CD4-positive, alpha-beta T cell treated with Interleukin-2 at 100 ng/mL for 4 hours (primary cell): ENCODE data around the gene SF3B2.
"Not testable (repeated sequence)": the region's sequence is repeated elsewhere in the genome, so short reads cannot be mapped to it uniquely, and the experiment has no call there.

Experiments
- DNase-seq: peaks from one replicate; pipeline ENCODE4 v3.0.0-alpha.2; 2020; ENCODE audit warnings: low spot score

Gene SF3B2

DNA sequence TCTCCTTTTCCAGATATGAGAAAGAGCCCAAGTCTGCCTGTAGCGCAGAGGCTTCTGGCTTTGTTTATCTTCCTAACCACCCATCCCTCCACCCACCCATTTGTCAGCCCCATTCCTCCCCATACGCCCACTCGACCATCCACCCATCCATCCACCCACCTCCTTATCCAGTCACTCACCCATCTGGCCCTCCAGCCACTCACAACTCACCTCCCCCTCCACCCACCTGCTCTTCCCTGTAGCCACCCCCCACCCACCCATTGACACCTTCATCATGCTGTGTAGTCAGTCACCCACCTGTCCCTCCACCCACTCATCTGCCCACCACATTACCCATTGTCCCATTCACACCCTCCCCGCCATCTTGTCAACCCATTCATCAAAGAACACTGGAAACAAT, 34.8 kb upstream of the SF3B2 start:
- DNase-seq, result no peak

DNA sequence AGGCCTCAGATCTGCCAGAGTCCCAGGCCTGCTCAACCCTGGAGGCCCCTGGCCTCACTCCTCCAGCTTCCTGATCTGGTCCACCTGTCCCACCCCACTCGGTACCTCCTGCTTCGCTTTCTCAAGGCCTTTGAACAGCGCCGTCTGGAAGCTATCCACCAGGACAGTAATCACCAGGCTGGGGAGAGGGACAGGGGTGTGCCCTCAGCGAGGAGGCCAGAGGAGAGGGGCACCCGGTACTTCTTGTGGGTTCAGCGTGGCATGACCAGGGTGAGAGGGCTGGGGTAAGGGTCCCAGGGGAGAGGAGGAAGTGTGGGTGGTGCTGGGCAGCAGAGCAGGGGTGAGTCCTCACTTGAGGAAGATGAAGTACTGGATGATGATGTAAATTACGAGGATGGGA, 32.0 kb upstream of the SF3B2 start:
- DNase-seq, result no peak

DNA sequence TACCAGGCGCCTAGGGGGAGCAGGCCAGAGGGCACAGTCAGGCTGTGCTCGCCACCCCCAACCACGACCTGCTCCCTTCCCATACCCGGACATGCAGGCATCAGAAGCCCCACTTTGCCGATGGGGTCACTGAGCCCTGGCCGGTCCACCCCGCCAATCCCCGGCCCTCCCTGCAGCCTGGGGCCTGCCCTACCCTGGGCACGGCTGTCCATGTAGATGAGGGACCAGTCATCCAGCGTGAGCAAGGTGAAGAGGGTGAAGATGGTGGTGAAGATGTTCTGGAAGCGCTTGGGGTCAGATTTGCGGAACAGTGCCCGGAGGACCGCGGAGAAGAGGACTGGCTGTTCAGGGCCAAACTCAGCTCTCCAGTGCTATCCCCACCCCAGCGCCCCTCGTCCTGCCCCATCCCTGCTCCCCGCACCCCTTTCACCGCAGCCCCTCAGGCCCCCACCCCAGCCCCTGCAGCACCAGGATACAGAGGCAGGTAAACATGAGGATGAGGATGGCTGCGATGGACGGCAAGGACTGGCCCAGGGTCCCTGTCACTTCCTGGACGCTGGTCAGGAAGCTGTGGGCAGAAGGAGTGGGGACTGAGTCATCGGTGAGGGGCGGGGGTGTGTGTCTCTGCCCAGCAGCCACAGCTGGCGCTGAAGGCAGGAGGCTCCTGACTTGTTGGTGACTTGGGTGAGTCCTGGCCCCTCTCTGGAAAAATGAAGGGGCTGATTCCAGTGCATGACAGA, 31.4 kb upstream of the SF3B2 start:
- DNase-seq, result peak; percentile 17

DNA sequence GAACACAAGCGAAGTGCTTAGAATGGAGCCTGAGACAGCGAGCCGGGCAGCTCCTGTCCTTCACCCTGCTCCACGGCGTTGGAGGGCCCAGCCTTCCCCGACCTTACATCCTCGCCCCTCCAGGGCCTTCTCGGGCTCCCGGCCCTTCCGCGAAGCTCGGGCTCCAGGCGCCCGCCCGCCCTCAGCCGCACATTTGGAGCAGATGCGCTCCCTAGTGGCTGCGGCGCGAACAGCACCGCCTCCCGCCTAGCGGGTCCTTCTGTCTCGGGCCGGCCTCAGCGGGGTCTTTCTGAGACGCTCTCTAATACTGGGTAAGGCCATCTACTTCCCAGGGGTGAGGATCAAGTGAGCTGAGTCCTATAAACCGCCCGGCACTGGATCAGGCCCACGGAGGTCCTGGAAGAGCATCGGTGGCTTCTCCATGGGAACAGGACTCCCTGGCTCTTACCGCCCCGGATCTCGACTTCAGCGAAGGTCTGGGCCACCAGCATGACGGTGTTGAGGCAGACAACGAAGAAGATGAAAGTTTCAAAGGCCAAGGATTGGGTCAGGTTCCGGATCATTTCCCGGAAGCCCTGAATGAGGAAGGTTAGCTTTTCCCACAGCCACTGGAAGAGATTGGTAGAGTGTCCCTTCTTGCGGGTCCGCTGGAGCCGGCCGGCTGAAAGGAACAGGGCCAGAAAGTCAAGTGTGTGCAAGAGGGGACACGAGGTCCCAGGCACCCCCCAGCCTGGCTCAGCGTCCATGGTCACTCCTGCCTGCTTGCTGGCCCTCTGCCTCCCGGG, 29.6 kb upstream of the SF3B2 start:
- peak; percentile 75 for DNase-seq

DNA sequence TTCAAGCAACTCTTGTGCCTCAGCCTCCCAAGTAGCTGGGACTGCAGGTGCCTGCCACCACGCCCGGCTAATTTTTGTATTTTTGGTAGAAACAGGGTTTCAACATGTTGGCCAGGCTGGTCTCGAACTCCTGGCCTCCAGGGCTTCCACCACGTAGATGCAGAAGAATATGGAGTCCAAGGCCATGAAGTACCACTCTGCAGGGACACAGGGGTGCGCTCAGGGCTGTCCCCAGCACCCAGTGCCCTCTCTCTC, 29.1 kb upstream of the SF3B2 start:
- not testable (repeated sequence) for DNase-seq

DNA sequence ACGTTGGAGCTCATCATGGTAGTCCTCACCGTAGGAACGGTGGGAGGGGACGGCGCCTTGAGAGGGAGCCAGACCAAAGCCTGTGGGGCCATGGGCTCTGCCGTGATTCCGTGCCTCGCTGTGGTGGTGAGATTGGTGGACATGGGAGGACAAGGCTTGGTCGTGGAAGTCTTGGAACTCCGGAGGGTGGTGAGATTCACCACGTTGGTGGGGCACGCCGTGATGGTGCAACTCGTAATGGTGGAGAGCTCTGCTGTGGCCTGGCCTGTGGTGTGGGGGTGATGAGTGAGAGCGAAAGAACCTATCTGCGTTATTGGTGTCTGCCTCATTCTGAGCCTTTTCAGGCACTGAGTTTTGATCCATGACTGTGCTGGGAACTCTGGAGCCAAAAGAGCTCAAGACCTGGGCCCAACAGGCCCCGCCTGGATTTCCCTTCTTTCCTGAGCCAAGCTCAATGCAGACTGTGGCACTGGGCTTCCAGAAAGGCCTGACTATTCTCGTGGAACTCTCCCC, 26.1 kb upstream of the SF3B2 start, which contains the start of gene CATSPER1:
Gene CATSPER1 (minus strand): TSS at position 463 of the 513 bp plus-strand sequence. CDS start 100 bp downstream, at position 363.
- DNase-seq, result no peak

DNA sequence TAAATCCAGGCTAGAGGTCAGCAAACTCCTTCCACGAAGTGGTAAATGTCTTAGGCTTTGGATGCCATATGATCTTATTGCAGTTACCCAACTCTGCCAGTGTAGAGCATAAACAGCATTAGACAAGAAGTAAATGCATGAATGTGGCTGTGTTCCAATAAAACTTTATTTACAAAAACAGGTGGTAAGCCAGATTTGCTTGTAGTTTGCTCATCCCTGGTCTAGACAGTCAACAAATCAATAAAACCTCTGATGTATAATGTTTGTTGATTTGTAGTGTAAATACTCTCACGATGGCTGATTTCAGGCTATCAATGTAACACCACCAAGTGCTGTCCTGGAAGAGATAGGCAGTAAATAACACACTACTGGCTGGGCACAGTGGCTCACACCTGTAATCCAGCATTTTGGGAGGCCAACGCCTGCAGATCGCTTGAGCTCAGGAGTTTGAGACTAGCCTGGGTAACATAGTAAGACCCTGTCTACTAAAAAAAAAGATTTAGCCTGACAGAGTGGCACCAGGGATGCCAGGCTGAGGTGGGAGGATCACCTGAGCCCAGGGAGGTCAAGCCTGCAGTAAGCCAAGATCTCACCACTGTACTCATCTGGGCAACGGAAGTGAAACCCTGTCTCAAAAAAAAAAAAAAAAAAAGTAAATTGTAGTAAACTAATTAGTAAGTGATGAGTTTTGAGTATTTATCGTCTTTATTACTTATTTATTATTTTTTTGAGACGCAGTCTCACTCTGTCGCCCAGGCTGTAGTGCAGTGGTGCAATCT, 19.0 kb upstream of the SF3B2 start:
- no peak for DNase-seq

DNA sequence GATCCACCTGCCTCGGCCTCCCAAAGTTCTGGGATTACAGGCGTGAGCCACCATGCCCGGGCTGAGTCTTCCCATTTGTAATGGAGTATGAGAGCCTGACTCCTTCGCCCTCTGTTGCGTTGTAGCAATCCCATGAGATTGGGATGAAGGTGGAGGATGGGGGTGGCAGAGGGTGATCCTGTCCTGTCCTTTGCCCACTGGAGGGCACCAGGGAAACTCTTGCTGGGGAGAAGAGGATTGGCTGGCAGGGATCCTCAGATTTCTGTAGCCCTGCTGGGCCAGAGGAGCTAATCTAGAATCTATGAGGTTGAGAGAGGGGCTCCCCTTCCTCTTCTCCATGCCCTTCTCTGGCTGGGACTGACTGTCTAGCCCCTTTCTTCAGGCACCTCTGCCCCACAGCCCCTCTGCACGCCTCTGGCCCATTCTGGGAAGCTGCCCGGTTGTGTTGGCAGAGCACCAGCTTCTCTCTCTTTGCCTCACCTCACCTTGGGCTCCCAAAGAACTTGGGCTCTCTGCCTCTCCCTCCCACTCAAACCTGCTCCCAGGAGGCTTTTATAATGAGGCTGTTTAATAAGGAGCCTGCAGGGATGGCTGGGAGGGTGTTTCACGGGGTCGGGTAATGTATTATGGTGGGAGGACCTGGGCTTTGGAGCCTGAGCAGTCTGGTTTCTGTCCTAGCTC, 16.4 kb upstream of the SF3B2 start:
- no peak for DNase-seq

DNA sequence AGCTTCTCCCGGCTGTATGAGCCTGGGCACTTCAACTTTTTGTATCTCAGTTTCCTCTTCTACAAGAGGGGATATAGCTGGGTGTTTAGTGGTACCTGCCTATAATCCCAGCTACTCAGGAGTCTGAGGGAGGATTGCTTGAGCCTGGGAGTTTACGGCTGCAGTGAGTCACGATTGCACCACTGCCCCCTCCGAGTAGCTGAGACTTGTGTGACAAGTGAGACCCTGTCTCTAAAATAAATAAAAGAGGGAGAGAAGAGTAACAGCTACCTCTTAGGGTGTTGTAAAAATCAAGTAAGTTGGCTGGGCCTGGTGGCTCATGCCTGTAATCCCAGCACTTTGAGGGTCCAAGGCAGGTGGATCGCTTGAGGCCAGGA, 15.8 kb upstream of the SF3B2 start:
- no peak for DNase-seq

DNA sequence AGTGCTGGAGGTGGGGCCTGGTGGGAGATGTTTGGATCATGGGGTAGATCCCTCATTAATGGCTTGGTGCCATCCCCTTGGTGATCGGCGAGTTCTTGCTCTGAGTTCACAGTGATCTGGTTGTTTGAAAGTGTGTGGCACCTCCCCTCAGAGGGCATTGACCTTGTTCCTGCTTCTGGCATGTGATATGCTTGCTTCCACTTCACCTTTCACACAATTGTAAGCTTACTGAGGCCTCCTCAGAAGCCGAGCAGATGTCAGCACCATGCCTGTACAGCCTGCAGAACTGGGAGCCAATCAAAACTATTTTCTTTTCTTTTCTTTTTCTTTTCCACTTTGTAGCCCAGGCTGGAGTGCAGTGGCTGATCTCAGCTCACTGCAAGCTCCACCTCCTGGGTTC, 14.8 kb upstream of the SF3B2 start:
- DNase-seq, result no peak

DNA sequence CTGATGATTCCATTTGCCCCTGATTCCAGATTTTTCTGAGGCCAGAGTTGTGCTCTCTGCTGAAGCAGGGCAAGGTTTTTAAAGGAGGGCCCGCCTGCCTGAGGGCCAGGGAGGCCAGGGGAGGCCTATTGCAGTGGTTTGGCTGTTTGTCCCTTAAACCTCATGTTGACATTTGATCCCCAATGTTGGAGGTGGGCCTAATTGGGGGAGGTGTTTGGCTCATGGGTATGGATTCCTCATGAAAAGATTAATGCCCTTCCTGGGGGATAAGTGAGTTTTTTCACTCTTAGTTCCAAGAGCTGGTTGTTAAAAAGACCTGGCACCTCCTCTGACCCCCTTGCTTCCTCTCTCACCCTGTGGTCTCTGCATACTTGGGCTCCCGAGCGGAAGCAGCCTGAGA, 12.4 kb upstream of the SF3B2 start:
- DNase-seq, result no peak

DNA sequence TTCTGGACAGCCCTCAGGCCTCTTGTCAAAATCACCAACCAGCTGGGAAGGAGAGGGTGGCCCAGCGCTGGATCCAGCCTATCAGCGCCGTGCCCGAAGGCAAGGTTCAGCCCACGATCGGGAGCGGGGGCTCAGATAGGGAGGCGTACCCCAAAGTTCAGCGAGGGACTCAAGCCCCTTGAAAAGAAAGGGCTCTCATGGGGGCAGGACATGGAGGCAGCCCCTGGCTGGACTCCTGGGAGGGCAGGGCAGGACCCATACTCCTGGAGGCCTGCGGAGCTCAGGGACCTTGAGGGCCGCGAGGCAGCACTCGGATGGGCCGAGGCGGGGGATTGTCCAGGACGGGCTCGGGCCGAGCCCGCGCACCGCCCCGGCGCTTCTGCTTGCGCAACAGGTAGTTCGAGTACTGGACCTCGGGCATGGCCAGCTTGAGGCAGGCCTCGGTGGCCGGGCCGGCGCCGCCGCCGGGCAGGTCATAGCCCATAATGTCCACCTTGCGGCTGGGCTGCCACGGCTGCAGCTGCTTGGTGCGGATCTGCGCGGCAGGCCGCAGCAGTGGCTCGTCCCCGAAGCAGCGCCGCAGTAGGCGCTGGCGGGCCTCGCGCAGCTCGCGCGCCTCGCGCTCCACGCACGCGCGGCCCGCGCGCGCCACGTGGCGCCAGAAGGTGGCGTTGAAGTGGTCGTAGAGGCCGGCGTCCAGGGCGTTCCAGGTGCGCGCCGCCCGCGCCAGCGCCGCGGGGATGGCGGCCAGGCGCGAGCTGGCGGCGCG, 9.8 kb upstream of the SF3B2 start:
- DNase-seq, result no peak

DNA sequence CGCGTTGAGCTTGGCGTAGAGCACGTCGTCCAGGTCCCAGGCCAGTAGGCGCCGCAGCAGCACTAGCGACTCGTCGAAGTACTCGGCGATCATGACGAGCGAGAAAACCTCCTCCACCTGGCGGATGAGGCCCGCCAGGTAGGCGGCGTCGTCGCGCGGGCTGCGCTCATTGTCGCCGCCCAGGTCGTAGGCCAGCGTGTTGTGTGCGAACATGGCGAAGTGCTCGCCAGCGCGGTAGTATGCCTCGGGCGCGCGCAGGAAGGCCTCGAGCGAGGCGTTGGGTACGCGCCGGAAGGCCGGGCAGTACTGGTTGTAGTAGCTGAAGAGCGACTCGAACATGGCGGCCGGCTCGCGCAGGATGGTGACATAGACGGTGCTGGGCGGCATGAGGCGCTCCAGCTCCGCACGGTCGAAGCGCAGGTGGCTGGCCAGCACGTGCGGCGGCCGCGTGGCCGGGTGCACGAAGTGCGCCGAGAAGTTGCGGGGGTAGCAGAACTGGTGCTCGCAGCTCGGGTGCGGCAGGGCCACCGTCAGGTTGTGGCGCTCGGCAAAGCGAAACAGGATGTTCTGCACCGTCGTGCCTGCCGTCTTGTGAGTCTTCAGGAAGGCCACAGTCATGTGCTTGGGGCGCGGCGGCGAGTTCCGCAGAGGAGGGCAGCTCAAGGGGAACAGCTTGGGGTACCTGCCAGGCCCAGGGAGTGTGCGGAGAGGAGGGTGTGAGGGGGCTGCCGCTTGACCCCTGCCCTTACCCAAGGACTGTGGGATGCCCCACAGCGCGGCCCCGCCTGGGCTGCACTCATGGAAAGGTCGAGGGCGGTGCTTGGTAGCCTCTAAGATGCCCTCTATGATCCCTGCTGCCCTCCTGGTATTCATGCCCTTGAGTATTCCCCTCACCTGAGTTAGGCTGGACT, 8.9 kb upstream of the SF3B2 start:
- DNase-seq, result no peak

DNA sequence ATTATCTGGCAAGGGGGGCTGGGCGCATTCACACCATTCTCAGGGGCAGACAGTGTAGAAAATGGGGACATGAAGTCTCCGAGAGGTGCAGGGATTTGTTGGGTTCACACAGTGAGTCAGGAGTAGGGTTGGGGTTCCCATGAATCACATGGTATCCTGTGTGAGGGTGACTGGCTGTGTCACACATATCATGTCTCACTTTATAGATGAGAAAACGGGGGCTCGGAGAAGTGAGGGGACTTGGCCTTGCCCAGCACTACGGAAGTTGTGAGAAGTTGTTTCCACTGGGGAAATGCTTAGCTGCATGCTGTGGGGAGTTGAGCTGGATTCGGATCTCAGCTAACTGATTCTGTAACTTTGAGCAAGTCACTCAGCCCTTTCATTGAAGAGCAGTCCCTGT, 7.4 kb upstream of the SF3B2 start:
- peak; percentile 60 for DNase-seq

DNA sequence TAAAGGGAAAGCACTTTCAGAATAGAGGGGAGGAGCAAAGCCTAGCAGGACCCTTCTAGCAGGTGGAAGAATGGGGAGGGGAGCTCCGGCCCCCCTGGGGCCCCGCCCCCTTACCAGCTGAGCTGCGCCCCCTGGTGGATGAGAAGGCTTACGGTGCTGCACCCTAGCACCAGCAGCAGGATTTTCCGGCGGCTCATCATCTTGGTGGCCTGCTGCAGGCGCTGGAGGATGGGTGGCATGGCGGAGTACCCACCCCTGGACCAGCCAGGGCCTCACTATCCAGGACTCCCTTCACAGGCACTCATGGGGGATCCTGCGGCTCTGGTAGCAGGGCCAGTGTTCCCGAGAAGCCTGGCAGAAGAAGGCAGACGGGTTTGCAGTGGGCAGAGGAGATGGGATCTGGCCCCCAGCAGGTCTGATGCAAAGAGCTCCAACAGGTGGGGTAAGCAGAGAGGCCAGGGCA, 7.0 kb upstream of the SF3B2 start:
- peak; percentile 83 for DNase-seq

DNA sequence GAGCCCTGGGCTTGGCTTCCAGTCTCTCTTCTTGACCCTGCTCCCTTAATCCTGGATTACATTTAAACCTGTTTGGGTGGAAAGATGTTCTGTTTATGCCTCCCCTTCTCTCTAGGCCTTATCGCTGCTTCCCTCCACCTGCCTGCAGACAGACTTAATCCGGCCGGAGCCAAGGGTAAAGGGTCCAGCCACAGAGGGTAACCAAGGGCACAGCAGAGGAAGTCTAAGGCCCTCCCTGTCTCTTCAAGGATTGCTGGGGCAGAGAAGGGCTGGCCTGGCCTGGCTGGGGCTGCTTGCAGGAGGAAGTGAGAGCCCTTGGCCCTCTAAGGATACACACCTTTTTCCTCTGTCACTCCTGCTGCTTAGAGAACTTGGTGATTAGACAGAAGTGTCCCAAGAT, 5.3 kb upstream of the SF3B2 start:
- DNase-seq, result no peak

DNA sequence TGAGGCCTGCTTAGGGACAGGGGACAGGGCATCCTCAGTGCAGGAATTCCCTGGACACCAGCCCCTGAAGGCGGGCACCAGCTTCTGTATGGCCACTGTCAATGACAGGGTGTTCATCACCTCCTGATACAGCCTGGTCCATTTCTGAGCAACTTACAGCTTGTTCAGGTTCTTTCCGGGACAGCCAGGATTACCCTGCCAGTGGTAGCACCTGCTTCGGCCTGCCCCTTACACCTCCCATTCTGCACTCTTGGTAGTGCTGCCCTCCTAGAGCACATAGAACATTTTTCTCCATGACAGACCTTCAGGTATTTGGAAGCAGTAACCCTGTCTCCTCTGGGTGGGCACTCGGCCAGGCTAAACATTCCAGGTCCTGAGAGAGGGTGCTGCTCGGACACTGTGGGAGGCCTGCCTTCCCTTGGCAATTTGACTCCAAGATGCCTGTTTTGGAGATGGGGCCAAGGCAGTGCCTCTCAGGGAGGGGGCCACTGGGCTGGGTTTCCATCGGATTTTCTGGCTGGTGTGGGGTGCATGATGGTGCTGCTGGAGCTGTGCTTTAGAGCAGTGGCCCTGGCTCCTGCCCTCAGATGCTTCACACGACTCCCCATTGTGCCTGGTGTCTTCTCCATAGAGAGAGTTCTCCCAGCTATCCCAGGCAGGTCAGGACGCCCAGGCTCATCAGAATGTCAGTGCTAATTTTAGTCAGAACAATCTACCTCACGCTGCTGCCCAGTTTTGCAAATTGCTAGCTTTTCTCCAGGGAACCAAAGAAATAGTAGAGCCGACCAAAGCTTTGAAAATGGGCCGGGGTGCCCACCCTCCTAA, 4.4 kb upstream of the SF3B2 start:
- no peak for DNase-seq

DNA sequence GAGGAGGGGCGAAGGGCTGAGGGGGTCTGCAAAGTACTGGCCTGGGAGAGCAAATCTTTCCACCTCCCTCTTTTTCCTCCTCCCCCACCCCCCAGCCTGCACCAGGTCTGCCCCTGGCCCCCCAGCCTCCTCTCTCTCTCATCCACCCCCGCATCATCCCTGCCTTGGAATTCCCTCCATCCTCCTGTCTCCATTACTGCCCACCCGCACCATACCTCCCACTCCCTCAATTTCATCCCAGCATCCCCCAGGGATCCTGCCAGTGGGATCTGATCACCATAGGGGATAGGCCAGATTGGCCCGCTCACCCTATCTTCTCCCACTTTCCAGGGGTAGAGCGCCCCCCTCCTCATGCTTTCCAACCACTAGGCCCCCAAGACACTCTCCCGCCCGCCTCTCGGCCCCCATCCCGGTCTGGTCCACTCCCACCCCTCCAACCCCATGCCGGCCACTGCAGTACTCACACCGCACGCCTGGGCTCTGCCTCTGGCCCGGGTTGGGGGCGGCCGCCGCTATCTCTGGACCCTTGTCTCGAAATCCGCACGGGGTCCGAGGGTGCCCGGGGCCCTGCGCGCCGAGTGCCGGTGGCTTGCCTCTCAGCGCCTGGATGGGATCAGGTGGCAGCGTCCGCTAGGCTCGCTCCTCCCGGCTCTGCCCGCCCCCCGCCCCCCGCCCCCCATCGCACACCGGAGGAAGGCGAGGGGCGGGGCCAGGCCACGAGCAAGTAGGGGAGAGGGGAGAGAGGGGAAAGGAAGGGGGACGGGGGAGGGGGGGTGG, 3.4 kb upstream of the SF3B2 start, which contains the start of gene GAL3ST3:
Gene GAL3ST3 (minus strand): TSS at position 615 of the 777 bp plus-strand sequence. CDS start 3,746 bp downstream, outside the sequence.
- DNase-seq, result no peak
